HS-5 (cell line): Measurements from ENCODE around the gene BICRAL.
"Not testable (repeated sequence)": the region's sequence is repeated elsewhere in the genome, so short reads cannot be mapped to it uniquely, and the experiment has no call there.

Experiments used
- DNase-seq: peaks from one replicate; pipeline ENCODE4 v3.0.0-alpha.2; 2012; ENCODE audit warnings: low read depth

The BICRAL gene

GRCh38 chr6:42898891-42899361 lies 117.1 kb downstream of the BICRAL start:
- DNase-seq = no peak

GRCh38 chr6:42899871-42900270 lies 118.0 kb downstream of the BICRAL start:
- no peak for DNase-seq

- DNase-seq = peak; percentile 68
Observed at GRCh38 chr6:42901538-42901957, 119.7 kb downstream of the BICRAL start.

DNA sequence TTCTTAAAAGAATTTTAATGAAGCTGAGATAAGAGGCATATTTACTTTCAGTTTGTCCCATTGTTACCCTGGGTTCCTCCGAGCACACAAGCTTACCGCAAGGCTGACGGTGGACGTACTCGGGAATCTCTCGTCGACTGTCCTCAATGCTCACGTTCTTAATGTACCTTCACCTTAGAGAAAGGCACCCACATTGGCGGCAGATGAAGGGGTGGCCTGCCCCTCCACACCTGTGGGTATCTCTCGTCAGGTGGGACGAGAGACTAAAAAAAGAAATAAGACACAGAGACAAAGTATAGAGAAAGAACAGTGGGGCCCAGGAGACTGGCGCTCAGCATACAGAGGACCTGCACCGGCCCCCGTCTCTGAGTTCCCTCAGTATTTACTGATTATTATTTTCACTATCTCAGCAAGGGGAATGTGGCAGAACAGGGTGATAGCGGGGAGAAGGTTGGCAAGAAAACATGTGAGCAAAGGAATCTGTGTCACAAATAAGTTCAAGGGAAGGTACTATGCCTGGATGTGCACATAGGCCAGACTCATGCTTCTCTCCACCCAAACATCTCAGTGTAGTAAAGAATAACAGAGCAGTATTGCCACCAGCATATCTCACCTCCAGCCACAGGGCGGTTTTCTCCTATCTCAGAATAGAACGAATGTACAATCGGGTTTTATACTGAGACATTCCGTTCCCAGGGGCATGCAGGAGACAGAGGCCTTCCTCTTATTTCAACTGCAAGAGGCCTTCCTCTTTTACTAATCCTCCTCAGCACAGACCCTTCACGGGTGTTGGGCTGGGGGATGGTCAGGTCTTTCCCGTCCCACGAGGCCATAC lies 120.8 kb downstream of the BICRAL start:
- not testable (repeated sequence) for DNase-seq

DNA sequence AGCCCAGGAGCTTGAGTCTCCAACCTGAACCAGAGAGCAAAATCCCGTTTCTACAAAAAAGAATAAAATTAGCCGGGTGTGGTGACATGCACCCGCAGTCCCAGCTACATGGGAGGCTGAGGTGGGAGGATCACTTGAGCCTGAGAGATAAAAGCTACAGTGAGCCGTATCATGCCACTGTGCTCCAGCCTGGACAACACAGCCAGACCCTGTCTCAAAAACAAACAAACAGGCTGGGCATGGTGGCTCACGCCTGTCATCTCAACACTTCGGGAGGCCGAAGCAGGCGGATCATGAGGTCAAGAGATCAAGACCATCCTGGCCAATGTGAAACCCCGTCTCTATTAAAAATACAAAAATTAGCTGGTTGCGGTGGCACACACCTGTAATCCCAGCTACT lies 122.6 kb downstream of the BICRAL start:
- no peak for DNase-seq

DNA sequence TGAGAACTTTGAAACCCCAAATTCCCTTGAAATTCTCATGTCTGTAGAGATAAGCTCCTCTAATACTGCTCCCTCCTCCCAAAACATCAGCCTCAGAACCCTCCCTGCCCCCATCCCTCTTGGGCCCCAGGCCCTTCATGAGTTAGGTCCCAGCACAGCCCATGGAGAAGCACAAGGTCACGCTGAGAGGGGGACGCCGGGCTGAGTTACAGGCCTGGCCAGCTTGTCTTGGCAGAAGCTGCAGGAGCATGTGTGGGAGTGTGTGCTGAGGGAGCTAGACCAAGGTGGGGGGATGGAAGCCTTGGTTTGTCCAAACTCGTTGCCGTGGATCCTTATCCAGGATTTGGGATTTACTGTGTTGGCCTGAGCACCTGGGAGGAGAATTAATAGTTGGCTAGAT lies 125.5 kb downstream of the BICRAL start:
- DNase-seq = no peak

- DNase-seq = no peak
Observed at GRCh38 chr6:42909835-42910234, 128.0 kb downstream of the BICRAL start.

- DNase-seq = no peak
Observed at GRCh38 chr6:42911171-42912021, 129.5 kb downstream of the BICRAL start.

DNA sequence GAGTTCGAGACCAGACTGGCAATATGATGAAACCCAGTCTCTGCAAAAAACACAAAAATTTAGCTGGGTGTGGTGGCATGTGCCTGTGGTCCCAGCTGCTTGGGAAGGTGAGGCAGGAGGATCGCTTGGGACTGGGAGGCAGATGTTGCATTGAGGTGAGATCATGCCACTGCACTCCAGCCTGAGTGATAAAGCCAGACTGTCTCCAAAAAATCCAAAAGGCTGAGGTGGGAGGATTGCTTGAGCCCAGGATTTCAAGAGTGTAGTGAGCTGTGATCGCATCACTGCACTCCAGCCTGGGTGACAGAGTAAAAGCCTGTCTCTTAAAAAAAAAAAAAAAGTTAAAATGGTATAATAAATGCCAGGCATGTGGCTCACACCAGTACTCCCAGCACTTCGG lies 132.7 kb downstream of the BICRAL start:
- no peak for DNase-seq

GRCh38 chr6:42915732-42916131 lies 133.9 kb downstream of the BICRAL start, which contains the start of gene PTCRA:
Gene PTCRA (plus strand): TSS chr6:42916053. CDS start chr6:42916070, 17 bp downstream.
- no peak for DNase-seq

DNA sequence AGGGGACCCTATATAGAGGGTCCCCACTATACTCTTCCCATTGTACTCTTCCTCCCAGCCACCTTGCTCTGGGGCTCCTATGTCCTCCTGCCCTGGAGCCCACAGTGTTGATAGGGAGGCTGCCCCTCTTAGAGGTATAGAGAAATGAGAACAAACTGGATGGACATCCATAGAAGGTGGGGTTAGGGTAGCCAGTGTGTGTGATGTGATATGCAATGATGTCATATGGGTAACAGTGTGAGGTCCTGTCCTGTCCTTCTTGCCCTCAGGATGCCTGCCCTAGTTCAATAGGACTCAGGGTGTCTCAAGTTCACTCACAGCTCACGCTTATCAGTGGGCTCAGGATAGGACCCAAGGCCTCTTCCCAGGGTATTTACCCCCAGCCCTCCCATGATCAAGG lies 134.4 kb downstream of the BICRAL start:
- DNase-seq = no peak
